A549 (cell line): ENCODE measurements around the gene RNF207.

Experiments
- CHD4 ChIP-seq: fragments of 200-600 bp; sonication (generic); IDR thresholded peaks from 2 replicates; pipeline ENCODE4 v1.6.1; 2016; ENCODE audit warnings: antibody characterized with exemption, mild to moderate bottlenecking, borderline replicate concordance
- HMGXB4 ChIP-seq: fragments of 250-450 bp; sonication (Bioruptor Pico); IDR thresholded peaks from 2 replicates; pipeline ENCODE4 v1.5.0; 2021; ENCODE audit warnings: mild to moderate bottlenecking, moderate library complexity, borderline replicate concordance
- MAZ ChIP-seq: fragments of 150-350 bp; IDR thresholded peaks from 2 replicates; pipeline ENCODE4 v1.6.1; 2014; ENCODE audit warnings: antibody characterized with exemption, low read depth, low read length, borderline replicate concordance
- POLR2A ChIP-seq: IDR thresholded peaks from 2 replicates; pipeline ENCODE4 v1.6.1; 2012; ENCODE audit warnings: mild to moderate bottlenecking, low read length
- SMC3 ChIP-seq: fragments of >200 bp; sonication (Bioruptor Twin); formaldehyde crosslinking; IDR thresholded peaks from 3 replicates; pipeline ENCODE4 v1.6.1; 2018; ENCODE audit warnings: inconsistent platforms
- SREBF2 ChIP-seq: fragments of 450-650 bp; IDR thresholded peaks from 2 replicates; pipeline ENCODE4 v1.6.1; 2014; ENCODE audit warnings: mild to moderate bottlenecking, moderate library complexity
- USF2 ChIP-seq: fragments of 450-650 bp; IDR thresholded peaks from 2 replicates; pipeline ENCODE4 v1.6.1; 2014; ENCODE audit warnings: antibody characterized with exemption
- ZFP36 ChIP-seq: fragments of 450-650 bp; IDR thresholded peaks from 2 replicates; pipeline ENCODE4 v1.6.1; 2014; ENCODE audit warnings: borderline replicate concordance; ENCODE audit not compliant: partially characterized antibody
- TF ChIP-seq, protein P1 (sequence below): fragments of >200 bp; sonication (Bioruptor Twin); formaldehyde crosslinking; IDR thresholded peaks from 3 replicates; pipeline ENCODE4 v1.5.1; 2016
- TF ChIP-seq, protein P2 (sequence below): IDR thresholded peaks from 2 replicates; pipeline ENCODE4 v1.6.1; 2012
- TF ChIP-seq, protein P3 (sequence below): fragments of 200-600 bp; sonication (generic); IDR thresholded peaks from 2 replicates; pipeline ENCODE4 v1.6.1; 2016; ENCODE audit warnings: antibody characterized with exemption, mild to moderate bottlenecking, moderate library complexity

- no peak for TF ChIP-seq ZFP36
- TF ChIP-seq POLR2A = no peak
- TF ChIP-seq, protein P1, sequence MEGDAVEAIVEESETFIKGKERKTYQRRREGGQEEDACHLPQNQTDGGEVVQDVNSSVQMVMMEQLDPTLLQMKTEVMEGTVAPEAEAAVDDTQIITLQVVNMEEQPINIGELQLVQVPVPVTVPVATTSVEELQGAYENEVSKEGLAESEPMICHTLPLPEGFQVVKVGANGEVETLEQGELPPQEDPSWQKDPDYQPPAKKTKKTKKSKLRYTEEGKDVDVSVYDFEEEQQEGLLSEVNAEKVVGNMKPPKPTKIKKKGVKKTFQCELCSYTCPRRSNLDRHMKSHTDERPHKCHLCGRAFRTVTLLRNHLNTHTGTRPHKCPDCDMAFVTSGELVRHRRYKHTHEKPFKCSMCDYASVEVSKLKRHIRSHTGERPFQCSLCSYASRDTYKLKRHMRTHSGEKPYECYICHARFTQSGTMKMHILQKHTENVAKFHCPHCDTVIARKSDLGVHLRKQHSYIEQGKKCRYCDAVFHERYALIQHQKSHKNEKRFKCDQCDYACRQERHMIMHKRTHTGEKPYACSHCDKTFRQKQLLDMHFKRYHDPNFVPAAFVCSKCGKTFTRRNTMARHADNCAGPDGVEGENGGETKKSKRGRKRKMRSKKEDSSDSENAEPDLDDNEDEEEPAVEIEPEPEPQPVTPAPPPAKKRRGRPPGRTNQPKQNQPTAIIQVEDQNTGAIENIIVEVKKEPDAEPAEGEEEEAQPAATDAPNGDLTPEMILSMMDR = no peak
- TF ChIP-seq USF2 = no peak
- TF ChIP-seq, protein P2, sequence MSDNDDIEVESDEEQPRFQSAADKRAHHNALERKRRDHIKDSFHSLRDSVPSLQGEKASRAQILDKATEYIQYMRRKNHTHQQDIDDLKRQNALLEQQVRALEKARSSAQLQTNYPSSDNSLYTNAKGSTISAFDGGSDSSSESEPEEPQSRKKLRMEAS = no peak
- TF ChIP-seq, protein P3, sequence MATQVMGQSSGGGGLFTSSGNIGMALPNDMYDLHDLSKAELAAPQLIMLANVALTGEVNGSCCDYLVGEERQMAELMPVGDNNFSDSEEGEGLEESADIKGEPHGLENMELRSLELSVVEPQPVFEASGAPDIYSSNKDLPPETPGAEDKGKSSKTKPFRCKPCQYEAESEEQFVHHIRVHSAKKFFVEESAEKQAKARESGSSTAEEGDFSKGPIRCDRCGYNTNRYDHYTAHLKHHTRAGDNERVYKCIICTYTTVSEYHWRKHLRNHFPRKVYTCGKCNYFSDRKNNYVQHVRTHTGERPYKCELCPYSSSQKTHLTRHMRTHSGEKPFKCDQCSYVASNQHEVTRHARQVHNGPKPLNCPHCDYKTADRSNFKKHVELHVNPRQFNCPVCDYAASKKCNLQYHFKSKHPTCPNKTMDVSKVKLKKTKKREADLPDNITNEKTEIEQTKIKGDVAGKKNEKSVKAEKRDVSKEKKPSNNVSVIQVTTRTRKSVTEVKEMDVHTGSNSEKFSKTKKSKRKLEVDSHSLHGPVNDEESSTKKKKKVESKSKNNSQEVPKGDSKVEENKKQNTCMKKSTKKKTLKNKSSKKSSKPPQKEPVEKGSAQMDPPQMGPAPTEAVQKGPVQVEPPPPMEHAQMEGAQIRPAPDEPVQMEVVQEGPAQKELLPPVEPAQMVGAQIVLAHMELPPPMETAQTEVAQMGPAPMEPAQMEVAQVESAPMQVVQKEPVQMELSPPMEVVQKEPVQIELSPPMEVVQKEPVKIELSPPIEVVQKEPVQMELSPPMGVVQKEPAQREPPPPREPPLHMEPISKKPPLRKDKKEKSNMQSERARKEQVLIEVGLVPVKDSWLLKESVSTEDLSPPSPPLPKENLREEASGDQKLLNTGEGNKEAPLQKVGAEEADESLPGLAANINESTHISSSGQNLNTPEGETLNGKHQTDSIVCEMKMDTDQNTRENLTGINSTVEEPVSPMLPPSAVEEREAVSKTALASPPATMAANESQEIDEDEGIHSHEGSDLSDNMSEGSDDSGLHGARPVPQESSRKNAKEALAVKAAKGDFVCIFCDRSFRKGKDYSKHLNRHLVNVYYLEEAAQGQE = no peak
- no peak for TF ChIP-seq SMC3
- no peak for TF ChIP-seq MAZ
- no peak for TF ChIP-seq CHD4
- no peak for TF ChIP-seq SREBF2
- no peak for TF ChIP-seq HMGXB4 (CRISPR knock-in tag)
These were observed 41.8 kb upstream of the RNF207 start for GRCh38 chr1:6163973-6164617.
